NCI-H774 (cell line): ENCODE data around the gene AKAP13.

ENCODE experiments used
- DNase-seq: peaks from one replicate; lab custom pipeline; 2025; lab: John Stamatoyannopoulos, UW

AKAP13 gene

GRCh38 chr15:85756411-85757072, 376.1 kb downstream of the AKAP13 start:
- no peak for DNase-seq

GRCh38 chr15:85757073-85757938, 376.9 kb downstream of the AKAP13 start:
- no peak for DNase-seq

GRCh38 chr15:85757939-85758654, 377.7 kb downstream of the AKAP13 start:
- no peak for DNase-seq

DNA sequence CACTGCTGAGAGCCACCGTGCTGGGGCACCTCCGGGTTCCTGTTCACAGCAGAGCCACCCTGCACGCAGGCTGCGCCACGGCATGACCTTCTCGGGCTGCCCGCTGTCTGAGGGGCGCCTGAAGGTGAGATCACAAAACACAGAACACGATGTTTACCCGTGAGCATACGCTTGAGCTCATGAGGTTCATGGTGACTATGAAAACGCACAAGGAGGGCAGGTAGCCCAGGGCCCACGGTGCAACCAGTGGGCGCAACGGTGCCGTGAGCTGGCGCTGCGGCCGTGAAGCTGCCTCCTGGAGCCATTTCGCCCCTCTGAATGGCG, 378.2 kb downstream of the AKAP13 start:
- no peak for DNase-seq

DNA sequence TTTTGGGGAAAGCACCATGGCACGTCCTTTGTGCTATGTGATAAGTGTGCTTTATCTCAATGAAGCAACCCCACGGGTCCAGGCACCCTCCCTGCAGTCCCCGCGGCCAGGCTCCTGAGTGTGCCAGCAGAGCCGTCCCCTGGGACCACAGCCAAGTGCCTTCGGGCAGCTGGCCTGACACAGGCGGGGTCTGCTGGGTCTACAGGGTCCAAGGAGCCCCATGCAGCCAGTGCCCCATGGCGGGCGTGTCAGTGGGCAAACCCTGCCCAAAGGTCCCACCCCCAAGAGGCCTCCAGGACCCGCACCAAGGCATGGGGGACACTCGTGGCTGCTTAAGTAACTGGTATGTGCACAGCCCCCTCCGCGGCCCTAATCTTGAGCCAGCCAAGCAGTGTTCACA, 379.0 kb downstream of the AKAP13 start:
- DNase-seq: no peak

GRCh38 chr15:85760049-85760448, 379.6 kb downstream of the AKAP13 start:
- no peak for DNase-seq

DNA sequence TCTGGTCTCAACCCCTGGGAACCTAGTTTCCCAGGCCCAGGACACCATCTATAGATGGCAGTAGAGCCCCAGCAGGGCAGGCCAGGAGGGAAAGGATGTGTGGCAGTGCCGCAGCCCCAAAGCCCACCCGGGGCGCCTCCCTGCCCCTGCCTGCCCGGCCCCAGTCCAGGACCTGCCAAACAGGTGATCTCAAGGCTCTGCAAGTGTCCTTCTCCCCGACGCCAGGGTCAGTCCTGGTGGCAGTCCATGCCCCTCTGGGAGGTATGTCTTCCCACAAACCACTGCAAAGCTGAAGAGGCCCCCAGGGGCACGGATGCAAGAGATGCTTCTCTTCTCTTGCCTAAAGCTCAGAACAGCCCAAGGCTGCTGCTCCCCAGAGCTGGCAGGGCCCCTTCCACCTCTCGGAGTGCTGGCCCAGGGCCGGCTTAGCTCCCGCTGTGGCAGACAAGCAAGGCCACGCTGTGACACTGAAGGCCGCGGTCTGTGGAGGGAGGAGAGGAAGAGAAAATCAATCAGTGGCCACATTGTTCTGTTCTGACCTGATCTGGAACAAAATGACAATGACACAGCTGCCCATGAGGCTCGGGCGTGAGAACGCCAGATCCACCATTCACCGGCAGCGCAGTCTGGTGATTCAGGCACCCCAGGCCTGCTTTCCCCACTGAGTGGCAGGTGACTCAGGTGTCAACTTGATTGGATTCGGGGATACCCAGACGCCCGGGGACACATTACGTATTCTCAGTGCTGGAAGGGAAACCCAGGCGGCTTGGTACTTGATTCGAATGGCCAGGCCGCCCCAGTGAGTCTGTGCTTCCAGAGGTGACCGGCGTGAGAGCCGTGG, 380.3 kb downstream of the AKAP13 start:
- DNase-seq: no peak

DNA sequence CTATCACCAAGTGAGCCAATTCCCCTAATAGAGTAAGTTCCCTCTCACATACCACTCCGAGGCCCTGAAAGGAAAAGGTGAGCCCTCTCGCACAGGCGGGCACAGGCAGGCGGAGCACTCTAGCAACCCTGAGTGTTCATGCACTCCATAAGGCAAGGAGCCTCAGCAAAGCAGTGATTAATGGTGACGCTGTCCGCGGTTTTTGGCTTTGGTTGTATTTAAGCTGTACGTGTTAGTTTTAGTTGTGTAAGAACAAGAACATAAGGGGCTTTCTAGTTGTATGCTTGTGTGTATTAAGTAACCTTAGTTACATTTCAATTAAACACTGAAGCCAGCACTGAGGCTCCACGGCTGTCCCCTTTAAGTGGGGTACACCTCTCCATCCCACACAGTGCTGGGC, 381.2 kb downstream of the AKAP13 start:
- no peak for DNase-seq

DNA sequence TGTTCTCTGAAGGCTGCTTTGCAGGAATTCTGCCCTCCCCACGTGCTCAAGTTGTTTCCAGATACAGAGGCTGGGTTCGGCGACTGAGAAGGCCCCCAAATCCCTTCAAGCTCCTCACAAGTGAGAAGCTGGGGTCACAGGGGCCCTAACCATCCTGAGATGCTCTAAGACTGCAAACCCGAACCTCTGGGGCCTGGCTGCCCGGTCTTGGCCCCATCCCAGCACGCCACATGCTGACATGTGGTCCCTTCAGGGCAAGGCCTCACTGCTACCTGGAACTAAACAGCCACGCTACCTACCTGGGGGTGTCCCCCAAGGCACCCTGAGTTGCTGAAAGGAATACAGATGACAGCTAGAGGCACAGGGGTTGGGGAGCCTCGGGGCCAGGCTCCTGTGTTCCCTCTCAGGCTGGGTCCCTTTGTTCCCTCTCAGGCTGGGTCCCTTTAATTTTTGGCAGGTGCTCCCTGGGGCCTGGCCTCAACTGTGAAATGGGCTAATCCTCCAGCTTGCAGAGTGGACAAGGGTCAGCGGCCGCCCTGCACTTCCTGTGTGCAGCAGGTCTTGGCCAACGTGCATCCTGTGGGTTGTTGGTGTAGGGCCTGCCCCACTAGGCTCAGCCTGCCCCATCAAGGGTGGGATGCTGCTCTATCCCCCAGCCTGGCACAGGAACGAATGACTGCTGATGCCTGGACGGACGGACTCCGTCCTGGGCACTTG, 381.8 kb downstream of the AKAP13 start:
- no peak for DNase-seq

DNA sequence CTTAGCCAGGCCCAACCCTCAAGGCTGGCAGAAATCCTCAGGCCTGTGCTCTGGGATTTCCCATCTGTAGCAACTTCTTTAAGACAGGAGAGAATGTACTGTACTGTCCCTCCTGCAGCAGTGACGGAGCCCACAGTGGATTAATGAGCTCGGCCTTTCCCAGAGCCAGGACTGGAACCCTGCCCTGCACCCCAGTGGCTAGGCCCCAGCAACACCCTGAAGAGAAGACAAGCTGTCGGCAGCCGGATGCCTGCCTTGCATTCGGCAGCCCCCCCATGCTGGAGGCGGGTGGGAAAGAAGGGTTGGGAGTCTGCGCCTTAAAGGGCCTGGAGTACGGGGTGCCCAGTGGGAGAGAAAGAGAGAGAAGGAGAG, 382.3 kb downstream of the AKAP13 start:
- DNase-seq: no peak

DNA sequence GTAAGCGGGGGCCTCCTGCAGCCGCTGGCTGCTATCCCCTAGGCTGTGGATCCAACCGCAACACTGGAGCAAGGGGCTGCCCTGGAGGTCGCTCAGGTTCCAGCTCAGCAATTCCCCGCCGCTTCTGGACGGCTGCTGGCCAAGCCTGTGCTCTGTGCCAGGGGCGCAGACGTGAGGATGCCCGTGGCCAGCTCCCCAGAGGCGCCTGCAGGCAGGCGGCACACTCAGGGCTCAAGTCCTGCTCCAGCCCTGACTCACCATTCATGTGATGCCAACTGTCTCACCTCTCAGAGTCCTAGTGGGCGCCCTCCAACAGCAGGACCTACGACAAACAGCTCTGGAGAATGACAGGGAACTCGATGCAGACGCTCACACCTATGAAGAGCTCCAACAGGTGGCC, 382.8 kb downstream of the AKAP13 start:
- no peak for DNase-seq

DNA sequence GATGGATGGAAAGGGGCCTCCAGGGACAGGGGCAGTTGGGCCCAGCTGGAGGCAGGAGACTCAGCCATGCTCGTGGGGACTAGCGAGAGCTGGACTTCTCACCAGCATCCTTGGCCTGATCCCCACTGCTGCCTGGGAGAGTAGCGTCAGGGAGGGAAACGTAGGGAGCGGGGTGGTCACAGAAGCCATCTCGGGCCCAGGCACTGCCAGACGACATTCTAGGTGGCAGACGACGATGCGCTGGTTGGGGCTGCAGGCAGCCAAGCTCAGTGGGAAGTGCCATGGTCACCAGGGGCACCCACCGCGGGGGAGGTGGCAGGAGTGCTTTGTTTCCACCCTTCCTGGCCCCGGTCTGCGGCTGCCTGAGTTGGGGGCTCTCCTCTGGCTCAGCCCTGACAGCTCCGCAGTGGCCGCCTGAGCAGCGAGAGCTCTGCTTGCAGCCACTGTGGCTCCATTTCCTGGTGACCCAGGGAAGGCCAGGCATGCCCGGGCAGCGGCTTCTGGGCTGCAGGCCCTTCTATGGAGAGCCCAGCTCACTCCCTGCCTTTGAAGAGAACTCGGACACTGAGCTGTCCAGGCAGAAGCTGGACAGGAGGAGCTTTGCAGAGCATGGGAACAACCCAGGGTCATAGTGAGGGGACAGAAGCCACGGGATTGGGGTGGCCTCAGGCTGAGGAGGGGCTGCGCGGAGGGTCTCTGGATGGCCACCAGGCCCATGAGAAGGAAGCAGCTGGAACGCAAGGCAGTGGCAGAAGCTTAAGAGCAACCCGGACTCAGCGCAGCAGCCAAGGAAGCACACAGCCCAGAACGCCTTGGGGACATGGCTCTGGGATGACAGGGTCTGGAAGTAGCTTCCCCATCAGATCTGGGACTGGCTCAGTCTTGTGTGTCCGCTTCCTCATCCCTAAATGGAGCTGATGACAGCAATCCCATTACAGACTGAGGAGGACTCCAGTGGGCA, 383.6 kb downstream of the AKAP13 start:
- DNase-seq: no peak

- no peak for DNase-seq
Measured at GRCh38 chr15:85764649-85765277, 384.4 kb downstream of the AKAP13 start.

DNA sequence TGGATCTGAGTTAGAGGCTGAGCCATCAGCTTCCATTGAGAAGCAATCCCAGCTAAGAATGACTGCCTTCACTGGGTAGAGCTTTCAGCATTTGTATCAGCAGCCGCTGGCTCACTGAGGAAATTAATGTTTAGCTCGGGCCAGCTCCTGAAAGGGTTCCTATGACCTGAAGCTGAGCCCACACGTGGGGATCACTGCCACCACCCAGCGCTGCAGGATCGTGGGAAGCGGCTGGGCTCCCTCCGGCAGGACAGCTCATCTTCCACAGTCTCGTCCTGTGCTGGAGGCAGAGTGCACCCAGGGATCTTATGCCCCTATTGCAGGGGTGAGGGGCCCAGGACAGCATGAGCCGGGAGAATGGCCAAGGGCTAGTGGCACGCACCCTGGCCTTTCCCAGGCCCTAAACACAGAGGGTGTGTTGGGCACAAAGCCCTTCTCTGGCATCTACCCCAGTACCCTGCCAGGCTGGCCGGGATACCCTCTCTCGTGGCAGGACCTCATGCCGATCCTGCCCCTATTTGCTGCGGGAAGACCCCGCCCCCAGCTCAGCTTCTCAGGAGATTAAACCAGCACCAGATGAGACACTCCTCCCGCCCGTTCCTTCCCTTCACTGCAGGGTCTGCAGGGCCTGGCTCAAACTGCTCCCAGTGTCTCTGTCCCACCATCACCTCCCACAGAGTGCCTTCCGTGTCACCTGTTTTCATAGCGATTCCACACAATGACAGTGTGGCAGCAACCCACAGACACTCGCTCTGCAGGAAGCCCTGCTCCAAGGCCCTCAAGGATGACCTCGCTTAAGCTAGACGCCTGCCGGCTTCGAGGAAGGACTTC, 385.8 kb downstream of the AKAP13 start:
- DNase-seq: no peak

GRCh38 chr15:85767785-85768529, 387.6 kb downstream of the AKAP13 start:
- no peak for DNase-seq

DNA sequence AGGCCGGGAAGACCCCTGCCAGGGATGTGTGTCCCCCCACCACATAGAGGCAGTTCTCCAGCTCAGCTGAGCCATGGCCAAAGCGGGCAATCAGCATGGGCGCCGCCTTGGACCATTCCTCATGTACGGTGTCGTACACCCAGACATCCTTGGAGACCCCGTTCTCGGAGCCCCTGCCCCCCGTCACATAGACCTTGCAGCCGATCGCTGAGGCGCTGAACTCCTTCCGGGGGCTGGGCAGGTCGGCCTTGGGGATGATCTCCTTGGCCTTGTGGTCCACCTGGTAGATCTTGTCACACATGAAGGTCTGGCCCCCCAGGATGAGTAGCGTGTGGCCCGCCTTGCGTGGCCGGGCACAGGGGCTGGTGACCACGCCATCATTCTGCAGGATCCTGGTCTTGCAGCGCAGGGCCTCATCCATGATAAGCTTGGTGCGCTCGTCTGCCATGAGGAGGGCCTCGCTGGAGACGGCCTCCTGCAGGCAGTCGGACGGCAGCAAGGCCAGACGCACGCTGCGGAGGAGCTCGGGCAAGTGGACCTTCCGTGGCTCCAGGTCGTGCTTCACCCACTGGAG, 388.3 kb downstream of the AKAP13 start:
- no peak for DNase-seq

DNA sequence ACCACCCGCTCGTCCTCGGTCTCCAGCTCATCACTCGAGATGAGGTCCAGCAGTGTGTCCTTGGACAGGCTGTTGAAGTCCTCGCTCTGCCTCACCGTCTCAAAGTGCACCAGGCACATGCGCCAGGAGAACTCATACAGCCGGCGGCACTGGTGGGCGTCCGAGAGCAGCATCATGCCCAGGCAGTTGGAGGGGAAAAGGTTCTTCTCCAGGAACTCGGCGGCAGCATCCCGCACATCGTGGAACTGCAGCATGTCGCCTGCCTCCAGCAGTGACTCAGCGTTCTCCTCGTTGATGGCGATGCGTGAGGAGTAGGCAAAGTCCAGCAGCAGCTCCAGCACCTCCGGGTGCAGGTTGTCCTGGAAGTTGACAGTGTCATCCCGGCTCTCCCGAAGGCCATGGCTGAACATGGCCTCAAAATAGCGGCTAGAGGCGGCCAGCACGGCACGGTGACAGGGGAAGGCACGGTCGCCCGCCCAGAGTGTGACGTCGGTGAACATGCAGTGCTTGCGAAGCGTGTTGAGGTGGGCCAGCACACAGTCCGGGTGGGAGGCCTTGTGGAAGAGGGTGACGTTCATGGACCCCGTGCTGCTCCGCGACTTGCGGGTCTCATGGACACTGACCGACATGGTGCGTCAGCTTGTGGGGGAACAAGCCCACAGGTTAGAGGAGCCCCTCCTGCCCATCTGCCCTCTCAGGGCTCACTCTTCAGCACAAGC, 388.9 kb downstream of the AKAP13 start:
- DNase-seq: no peak
